CD4-positive, alpha-beta T cell treated with Interleukin-15 for 4 hours (primary cell): ENCODE data around the gene MRPS24.

Experiments used
- DNase-seq: peaks from one replicate; pipeline ENCODE4 v3.0.0-alpha.2; 2020; ENCODE audit warnings: low spot score

MRPS24 gene

GRCh38 chr7:43877968-43878864, 8.9 kb upstream of the MRPS24 start:
- DNase-seq, result no peak

GRCh38 chr7:43876976-43877745, 7.8 kb upstream of the MRPS24 start:
- DNase-seq, result no peak

GRCh38 chr7:43876241-43876640, 6.9 kb upstream of the MRPS24 start:
- DNase-seq, result no peak

- DNase-seq, result no peak
These were observed 4.0 kb upstream of the MRPS24 start for GRCh38 chr7:43873300-43873699.

- DNase-seq, result no peak
These were observed 3.2 kb upstream of the MRPS24 start for GRCh38 chr7:43872406-43873110.

- DNase-seq, result no peak
These were observed 1.7 kb upstream of the MRPS24 start for GRCh38 chr7:43871064-43871463.

GRCh38 chr7:43870316-43870715, 999 bp upstream of the MRPS24 start:
- no peak for DNase-seq

GRCh38 chr7:43869867-43870240, 537 bp upstream of the MRPS24 start:
- peak; percentile 10 for DNase-seq

GRCh38 chr7:43868681-43869005, 674 bp downstream of the MRPS24 start:
- no peak for DNase-seq

GRCh38 chr7:43868181-43868580, 1.1 kb downstream of the MRPS24 start:
- DNase-seq, result no peak

GRCh38 chr7:43865277-43865676, 4.0 kb downstream of the MRPS24 start:
- DNase-seq, result no peak

- no peak for DNase-seq
These were observed 5.2 kb downstream of the MRPS24 start for GRCh38 chr7:43864126-43864525.

- DNase-seq, result no peak
These were observed 12.3 kb downstream of the MRPS24 start for GRCh38 chr7:43856996-43857395.

GRCh38 chr7:43856316-43856715, 13.0 kb downstream of the MRPS24 start:
- no peak for DNase-seq

GRCh38 chr7:43855176-43855575, 14.1 kb downstream of the MRPS24 start:
- no peak for DNase-seq

- no peak for DNase-seq
These were observed 17.5 kb downstream of the MRPS24 start for GRCh38 chr7:43851805-43852204.

- no peak for DNase-seq
These were observed 18.8 kb downstream of the MRPS24 start for GRCh38 chr7:43850348-43851116.

GRCh38 chr7:43849047-43849446, 20.3 kb downstream of the MRPS24 start:
- DNase-seq, result no peak

GRCh38 chr7:43847496-43847895, 21.8 kb downstream of the MRPS24 start:
- DNase-seq, result no peak

GRCh38 chr7:43844662-43845061, 24.7 kb downstream of the MRPS24 start:
- DNase-seq, result no peak

- no peak for DNase-seq
These were observed 25.1 kb downstream of the MRPS24 start for GRCh38 chr7:43844257-43844656.

GRCh38 chr7:43843296-43843695, 26.0 kb downstream of the MRPS24 start:
- no peak for DNase-seq
